ENCODE measurements around the gene NMNAT3.

GRCh38 chr3:139676632-139677387 is 962 bp downstream of the NMNAT3 start:
- TF ChIP-seq CTCF (IDR thresholded peaks at IDR 0.05; ENCODE audit: low read length) = no peak
- TF ChIP-seq EZH2 (IDR thresholded peaks at IDR 0.05; ENCODE audit: borderline replicate concordance, low read length) = no peak

All from OCI-LY1 (cell line).